HCT116 (cell line): ENCODE data around the gene CRK. TPM values are rescaled to one million over a fixed set of nuclear protein-coding genes. Genes with fewer than 3 reads are reported as not detected.

Source experiments
- ATAC-seq: fragments of 200-7000 bp; cut with Tn5 transposase; 2 replicates; pipeline ENCODE4 v1.9.1; 2020; ENCODE audit warnings: mild to moderate bottlenecking, moderate library complexity
- BruUV-seq: library from RNA; stranded (reverse); fragments of 400-500 nt; replicated peaks from 2 replicates; lab custom pipeline; 2021; lab: Mats Ljungman, UMichigan
- CTCF ChIA-PET: fragments of 300-600 bp; sonication (Branson Sonifier 250); formaldehyde crosslinking; loops from one replicate; lab custom pipeline; 2021; ENCODE audit warnings: antibody characterized with exemption; lab: Charles Lee
- POLR2A ChIA-PET: fragments of 300-600, 350-600 bp; sonication (Branson Sonifier 250); formaldehyde crosslinking; loops from one replicate; lab custom pipeline; 2021; ENCODE audit warnings: antibody characterized with exemption; lab: Charles Lee
- RAD21 ChIA-PET, 2 experiments: fragments of 300-600 bp; sonication (Branson Sonifier 250); formaldehyde crosslinking; loops; one replicate each; lab custom pipeline; 2023; ENCODE audit warnings: low total read pairs in 2 of 2; ENCODE audit not compliant: uncharacterized antibody in 2 of 2, unreplicated experiment in 2 of 2, low non-redundant PET in 1 of 2; lab: Charles Lee
- DNase-seq: peaks from one replicate; pipeline ENCODE4 v3.0.0-alpha.2; 2010; ENCODE audit warnings: low read depth, low spot score
- H2AFZ ChIP-seq: fragments of 200-600 bp; shearing (Covaris generic), sonication (generic); 2 replicates; pipeline ENCODE4 v1.6.1; 2017; ENCODE audit warnings: low read depth, mixed run types, mixed read lengths, antibody characterized with exemption, low read length; ENCODE audit not compliant: poor library complexity, severe bottlenecking
- H3K27ac ChIP-seq: 2 replicates; pipeline ENCODE4 v1.5.1; 2012; ENCODE audit warnings: low read depth, low read length
- H3K27me3 ChIP-seq: fragments of 200-600 bp; sonication (generic); 2 replicates; pipeline ENCODE4 v1.6.1; 2016; ENCODE audit warnings: mixed run types, low read length, mixed read lengths; ENCODE audit not compliant: insufficient read depth
- H3K36me3 ChIP-seq, 2 experiments: fragments of 200-500 bp in 1 of 2; fragments of 200-600 bp in 1 of 2; sonication (Bioruptor generic) in 1 of 2; sonication (generic) in 1 of 2; 2 replicates each; pipeline versions ENCODE4 v1.5.1 to v1.6.1; 2014 to 2016; ENCODE audit warnings: low read length in 2 of 2, inconsistent platforms in 1 of 2, mixed read lengths in 1 of 2, mixed run types in 1 of 2; ENCODE audit not compliant: insufficient read depth in 2 of 2, control insufficient read depth in 1 of 2
- H3K4me1 ChIP-seq, 2 experiments: fragments of 200-600 bp in 1 of 2; sonication (generic) in 1 of 2; 2 replicates each; pipeline versions ENCODE4 v1.5.1 to v1.6.1; 2012 to 2017; ENCODE audit warnings: low read length in 2 of 2, inconsistent platforms in 1 of 2, mild to moderate bottlenecking in 1 of 2, mixed read lengths in 1 of 2, mixed run types in 1 of 2, moderate library complexity in 1 of 2; ENCODE audit not compliant: insufficient read depth in 2 of 2, control insufficient read depth in 1 of 2
- H3K4me2 ChIP-seq: fragments of 200-600 bp; sonication (generic); 2 replicates; pipeline ENCODE4 v1.6.1; 2017; ENCODE audit warnings: mixed run types, low read length, mixed read lengths
- H3K4me3 ChIP-seq, 2 experiments: fragments of 200-600 bp in 1 of 2; sonication (generic) in 1 of 2; replicated peaks in 1 of 2; 2 replicates each; pipeline ENCODE4 v1.5.1; 2011 to 2016; ENCODE audit warnings: low read length in 2 of 2, control low read depth in 1 of 2, low read depth in 1 of 2, mild to moderate bottlenecking in 1 of 2, mixed read lengths in 1 of 2, mixed run types in 1 of 2
- H3K79me2 ChIP-seq: fragments of 200-600 bp; sonication (generic); 2 replicates; pipeline ENCODE4 v1.6.1; 2017; ENCODE audit warnings: mild to moderate bottlenecking, mixed run types, low read length, moderate library complexity, mixed read lengths; ENCODE audit not compliant: insufficient read depth
- H3K9ac ChIP-seq: fragments of 200-600 bp; sonication (generic); 2 replicates; pipeline ENCODE4 v1.6.1; 2016; ENCODE audit warnings: low read length, mixed read lengths
- H3K9me2 ChIP-seq: fragments of 200-600 bp; sonication (generic), shearing (Covaris generic); 2 replicates; pipeline ENCODE4 v1.6.1; 2017; ENCODE audit warnings: mixed run types, mild to moderate bottlenecking, moderate library complexity; ENCODE audit not compliant: insufficient read depth
- H3K9me3 ChIP-seq, 2 experiments: fragments of 200-500 bp in 1 of 2; fragments of 200-600 bp in 1 of 2; sonication (Bioruptor generic) in 1 of 2; sonication (generic) in 1 of 2; 2 replicates each; pipeline ENCODE4 v1.6.1; 2014 to 2017; ENCODE audit warnings: low read length in 2 of 2, mixed read lengths in 2 of 2, inconsistent platforms in 1 of 2, low read depth in 1 of 2, mild to moderate bottlenecking in 1 of 2, mixed run types in 1 of 2, moderate library complexity in 1 of 2; ENCODE audit not compliant: control insufficient read depth in 1 of 2, insufficient read depth in 1 of 2
- H4K20me1 ChIP-seq: fragments of 200-600 bp; sonication (generic), shearing (Covaris generic); 2 replicates; pipeline ENCODE4 v1.6.1; 2017; ENCODE audit warnings: mixed run types, mild to moderate bottlenecking, moderate library complexity; ENCODE audit not compliant: insufficient read depth
- CEBPB ChIP-seq: IDR thresholded peaks from 2 replicates; pipeline ENCODE4 v1.6.1; 2012; ENCODE audit warnings: low read depth
- EGR1 ChIP-seq: IDR thresholded peaks from 2 replicates; pipeline ENCODE4 v1.6.1; 2012; ENCODE audit warnings: low read depth
- ELF1 ChIP-seq: IDR thresholded peaks from 2 replicates; pipeline ENCODE4 v1.6.1; 2012; ENCODE audit warnings: low read depth, borderline replicate concordance
- EZH2 ChIP-seq: fragments of 200-600 bp; sonication (generic); IDR thresholded peaks from 2 replicates; pipeline ENCODE4 v1.6.1; 2017; ENCODE audit warnings: antibody characterized with exemption, mixed run types
- FOSL1 ChIP-seq: IDR thresholded peaks from 2 replicates; pipeline ENCODE4 v1.6.1; 2012; ENCODE audit warnings: low read depth
- POLR2A ChIP-seq: IDR thresholded peaks from 2 replicates; pipeline ENCODE4 v1.7.0; 2011; ENCODE audit warnings: borderline replicate concordance; ENCODE audit not compliant: insufficient read depth, insufficient read length; ENCODE audit errors: extremely low read depth
- SIN3A ChIP-seq: IDR thresholded peaks from 2 replicates; pipeline ENCODE4 v1.6.1; 2012; ENCODE audit warnings: low read depth
- SP1 ChIP-seq: IDR thresholded peaks from 2 replicates; pipeline ENCODE4 v1.6.1; 2012; ENCODE audit warnings: low read depth
- SRF ChIP-seq: IDR thresholded peaks from 2 replicates; pipeline ENCODE4 v1.6.1; 2012; ENCODE audit warnings: low read depth
- YY1 ChIP-seq: IDR thresholded peaks from 2 replicates; pipeline ENCODE4 v1.6.1; 2011; ENCODE audit warnings: low read length, low read depth, moderate library complexity, mild to moderate bottlenecking; ENCODE audit not compliant: insufficient replicate concordance; ENCODE audit errors: extremely low read depth
- ZNF274 ChIP-seq: fragments of 200-500 bp; sonication (Bioruptor generic); IDR thresholded peaks from 2 replicates; pipeline ENCODE4 v1.6.1; 2014; ENCODE audit warnings: mild to moderate bottlenecking, low read depth, low read length, inconsistent platforms
- intact Hi-C: fragments of 100-400 bp; cut with micrococcal nuclease; formaldehyde crosslinking; loops from 2 replicates; pipeline ENCODE4 v1.10.0; 2022
- total RNA-seq: library from RNA; stranded (reverse); gene quantifications from one replicate; pipeline ENCODE4 v1.2.1, GENCODE V29; 2021; ENCODE audit not compliant: unreplicated experiment
- TF ChIP-seq, protein P1 (sequence below), 3 experiments: fragments of 200-600 bp in 1 of 3; sonication (generic) in 1 of 3; IDR thresholded peaks in 2 of 3; conservative IDR thresholded peaks in 1 of 3; 2 replicates each; pipeline ENCODE4 v1.5.1; 2012 to 2017; ENCODE audit warnings: low read depth in 2 of 3, low read length in 2 of 3, antibody characterized with exemption in 1 of 3, borderline replicate concordance in 1 of 3, control low read depth in 1 of 3, mild to moderate bottlenecking in 1 of 3, mixed read lengths in 1 of 3, mixed run types in 1 of 3, moderate library complexity in 1 of 3; ENCODE audit not compliant: insufficient read depth in 1 of 3
- TF ChIP-seq, protein P2 (sequence below): IDR thresholded peaks from 2 replicates; pipeline ENCODE4 v1.6.1; 2011; ENCODE audit warnings: mild to moderate bottlenecking, low read length, moderate library complexity; ENCODE audit not compliant: insufficient replicate concordance; ENCODE audit errors: extremely low read depth
- TF ChIP-seq, protein P3 (sequence below): IDR thresholded peaks from 2 replicates; pipeline ENCODE4 v1.6.1; 2012
- TF ChIP-seq, protein P4 (sequence below): IDR thresholded peaks from 2 replicates; pipeline ENCODE4 v1.6.1; 2012
- TF ChIP-seq, protein P5 (sequence below): IDR thresholded peaks from 2 replicates; pipeline ENCODE4 v1.6.1; 2012; ENCODE audit warnings: low read depth

CRK gene
- total RNA-seq, 1 experiment from 2014 or later, result 55.5 TPM

DNA sequence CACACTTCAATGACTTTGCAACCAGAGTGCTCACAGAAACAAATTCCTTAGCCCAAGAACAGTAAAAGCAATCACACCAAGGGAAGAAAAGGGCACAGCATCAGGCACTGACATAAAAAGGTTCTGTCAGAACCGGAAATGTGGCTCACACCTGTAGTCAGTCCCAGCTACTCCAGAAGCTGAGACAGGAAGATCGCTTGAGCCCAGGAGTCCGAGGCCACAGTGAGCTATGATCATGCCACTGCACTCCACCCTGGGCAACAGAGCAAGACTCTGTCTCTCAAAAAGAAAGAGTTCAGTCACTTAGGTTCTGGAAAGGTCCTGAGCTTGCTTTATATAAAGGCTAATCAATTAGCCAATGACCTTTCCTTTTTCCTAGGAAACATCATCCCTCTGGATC is 78.7 kb downstream of the CRK start:
- ATAC-seq, result no peak

More for the DNA sequence above, 78.7 kb downstream of the CRK start:
- TF ChIP-seq CEBPB, result no peak
- TF ChIP-seq POLR2A, result no peak
- TF ChIP-seq, protein P1, sequence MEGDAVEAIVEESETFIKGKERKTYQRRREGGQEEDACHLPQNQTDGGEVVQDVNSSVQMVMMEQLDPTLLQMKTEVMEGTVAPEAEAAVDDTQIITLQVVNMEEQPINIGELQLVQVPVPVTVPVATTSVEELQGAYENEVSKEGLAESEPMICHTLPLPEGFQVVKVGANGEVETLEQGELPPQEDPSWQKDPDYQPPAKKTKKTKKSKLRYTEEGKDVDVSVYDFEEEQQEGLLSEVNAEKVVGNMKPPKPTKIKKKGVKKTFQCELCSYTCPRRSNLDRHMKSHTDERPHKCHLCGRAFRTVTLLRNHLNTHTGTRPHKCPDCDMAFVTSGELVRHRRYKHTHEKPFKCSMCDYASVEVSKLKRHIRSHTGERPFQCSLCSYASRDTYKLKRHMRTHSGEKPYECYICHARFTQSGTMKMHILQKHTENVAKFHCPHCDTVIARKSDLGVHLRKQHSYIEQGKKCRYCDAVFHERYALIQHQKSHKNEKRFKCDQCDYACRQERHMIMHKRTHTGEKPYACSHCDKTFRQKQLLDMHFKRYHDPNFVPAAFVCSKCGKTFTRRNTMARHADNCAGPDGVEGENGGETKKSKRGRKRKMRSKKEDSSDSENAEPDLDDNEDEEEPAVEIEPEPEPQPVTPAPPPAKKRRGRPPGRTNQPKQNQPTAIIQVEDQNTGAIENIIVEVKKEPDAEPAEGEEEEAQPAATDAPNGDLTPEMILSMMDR (IDR thresholded peaks at IDR 0.05 in 2 of 3, conservative IDR thresholded peaks at IDR 0.05 in 1 of 3; ENCODE audit: borderline replicate concordance in 1 of 3, insufficient read depth in 1 of 3, low read depth in 2 of 3, low read length in 2 of 3), result no peak
- no peak for TF ChIP-seq ELF1
- TF ChIP-seq SIN3A, result no peak
- TF ChIP-seq, protein P2, sequence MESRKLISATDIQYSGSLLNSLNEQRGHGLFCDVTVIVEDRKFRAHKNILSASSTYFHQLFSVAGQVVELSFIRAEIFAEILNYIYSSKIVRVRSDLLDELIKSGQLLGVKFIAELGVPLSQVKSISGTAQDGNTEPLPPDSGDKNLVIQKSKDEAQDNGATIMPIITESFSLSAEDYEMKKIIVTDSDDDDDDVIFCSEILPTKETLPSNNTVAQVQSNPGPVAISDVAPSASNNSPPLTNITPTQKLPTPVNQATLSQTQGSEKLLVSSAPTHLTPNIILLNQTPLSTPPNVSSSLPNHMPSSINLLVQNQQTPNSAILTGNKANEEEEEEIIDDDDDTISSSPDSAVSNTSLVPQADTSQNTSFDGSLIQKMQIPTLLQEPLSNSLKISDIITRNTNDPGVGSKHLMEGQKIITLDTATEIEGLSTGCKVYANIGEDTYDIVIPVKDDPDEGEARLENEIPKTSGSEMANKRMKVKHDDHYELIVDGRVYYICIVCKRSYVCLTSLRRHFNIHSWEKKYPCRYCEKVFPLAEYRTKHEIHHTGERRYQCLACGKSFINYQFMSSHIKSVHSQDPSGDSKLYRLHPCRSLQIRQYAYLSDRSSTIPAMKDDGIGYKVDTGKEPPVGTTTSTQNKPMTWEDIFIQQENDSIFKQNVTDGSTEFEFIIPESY, result no peak
- no peak for TF ChIP-seq EGR1
- TF ChIP-seq, protein P3, sequence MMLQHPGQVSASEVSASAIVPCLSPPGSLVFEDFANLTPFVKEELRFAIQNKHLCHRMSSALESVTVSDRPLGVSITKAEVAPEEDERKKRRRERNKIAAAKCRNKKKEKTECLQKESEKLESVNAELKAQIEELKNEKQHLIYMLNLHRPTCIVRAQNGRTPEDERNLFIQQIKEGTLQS, result no peak
- no peak for TF ChIP-seq YY1
- TF ChIP-seq EZH2, result no peak
- TF ChIP-seq SRF, result no peak
- no peak for TF ChIP-seq SP1
- TF ChIP-seq, protein P4, sequence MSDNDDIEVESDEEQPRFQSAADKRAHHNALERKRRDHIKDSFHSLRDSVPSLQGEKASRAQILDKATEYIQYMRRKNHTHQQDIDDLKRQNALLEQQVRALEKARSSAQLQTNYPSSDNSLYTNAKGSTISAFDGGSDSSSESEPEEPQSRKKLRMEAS, result no peak
- TF ChIP-seq FOSL1, result no peak
- TF ChIP-seq, protein P5, sequence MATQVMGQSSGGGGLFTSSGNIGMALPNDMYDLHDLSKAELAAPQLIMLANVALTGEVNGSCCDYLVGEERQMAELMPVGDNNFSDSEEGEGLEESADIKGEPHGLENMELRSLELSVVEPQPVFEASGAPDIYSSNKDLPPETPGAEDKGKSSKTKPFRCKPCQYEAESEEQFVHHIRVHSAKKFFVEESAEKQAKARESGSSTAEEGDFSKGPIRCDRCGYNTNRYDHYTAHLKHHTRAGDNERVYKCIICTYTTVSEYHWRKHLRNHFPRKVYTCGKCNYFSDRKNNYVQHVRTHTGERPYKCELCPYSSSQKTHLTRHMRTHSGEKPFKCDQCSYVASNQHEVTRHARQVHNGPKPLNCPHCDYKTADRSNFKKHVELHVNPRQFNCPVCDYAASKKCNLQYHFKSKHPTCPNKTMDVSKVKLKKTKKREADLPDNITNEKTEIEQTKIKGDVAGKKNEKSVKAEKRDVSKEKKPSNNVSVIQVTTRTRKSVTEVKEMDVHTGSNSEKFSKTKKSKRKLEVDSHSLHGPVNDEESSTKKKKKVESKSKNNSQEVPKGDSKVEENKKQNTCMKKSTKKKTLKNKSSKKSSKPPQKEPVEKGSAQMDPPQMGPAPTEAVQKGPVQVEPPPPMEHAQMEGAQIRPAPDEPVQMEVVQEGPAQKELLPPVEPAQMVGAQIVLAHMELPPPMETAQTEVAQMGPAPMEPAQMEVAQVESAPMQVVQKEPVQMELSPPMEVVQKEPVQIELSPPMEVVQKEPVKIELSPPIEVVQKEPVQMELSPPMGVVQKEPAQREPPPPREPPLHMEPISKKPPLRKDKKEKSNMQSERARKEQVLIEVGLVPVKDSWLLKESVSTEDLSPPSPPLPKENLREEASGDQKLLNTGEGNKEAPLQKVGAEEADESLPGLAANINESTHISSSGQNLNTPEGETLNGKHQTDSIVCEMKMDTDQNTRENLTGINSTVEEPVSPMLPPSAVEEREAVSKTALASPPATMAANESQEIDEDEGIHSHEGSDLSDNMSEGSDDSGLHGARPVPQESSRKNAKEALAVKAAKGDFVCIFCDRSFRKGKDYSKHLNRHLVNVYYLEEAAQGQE, result no peak
- no peak for TF ChIP-seq ZNF274
- intact Hi-C loops, result no loop called here
- no peak overlapping the region for H3K4me2 ChIP-seq
- H3K27ac ChIP-seq, result no peak overlapping the region
- H3K4me3 ChIP-seq, result no peak overlapping the region
- H3K9ac ChIP-seq, result no peak overlapping the region
- no peak for DNase-seq
- H4K20me1 ChIP-seq, result peaks cover 75% of the 10 kb centered on the region
- H2AFZ ChIP-seq, result no peak overlapping the region
- RAD21 ChIA-PET, result interaction anchor here in 1 of 2 experiments (0.6 kb wide), 1 partner anchor 12 kb away, joined by 3 read pairs; no protein-coding TSS in a partner anchor
- peaks cover 11 to 33% of the 10 kb centered on the region in 2 experiments for H3K4me1 ChIP-seq
- H3K79me2 ChIP-seq, result peaks cover 99% of the 10 kb centered on the region
- H3K9me3 ChIP-seq, result no peaks in the 10 kb centered on the region
- H3K9me2 ChIP-seq, result no peaks in the 10 kb centered on the region
- H3K27me3 ChIP-seq, result no peaks in the 10 kb centered on the region
- POLR2A ChIA-PET, result no interaction called here
- H3K36me3 ChIP-seq, result peaks cover 0 to 2% of the 10 kb centered on the region in 2 experiments; a peak in 2 of 4 replicates
- CTCF ChIA-PET, result interaction anchor here (2.2 kb wide), 1 partner anchor 12 kb away, joined by 17 read pairs; no protein-coding TSS in a partner anchor
- no TSS peak for BruUV-seq
